GM23338 (cell line): Measurements from ENCODE around the gene DNASE1. TPM values are rescaled to one million over a fixed set of nuclear protein-coding genes. Genes with fewer than 3 reads are reported as not detected.

Source experiments
- ATAC-seq: fragments of 200-7000 bp; cut with Tn5 transposase; 3 replicates; pipeline ENCODE4 v1.9.1; 2020
- DNase-seq: peaks from one replicate; pipeline ENCODE4 v3.0.0-alpha.2; 2015; ENCODE audit warnings: low spot score
- H2AFZ ChIP-seq: fragments of 200-600 bp; sonication (generic); 2 replicates; pipeline ENCODE4 v1.8.0; 2016; ENCODE audit warnings: antibody characterized with exemption, mild to moderate bottlenecking, moderate library complexity
- H3F3A ChIP-seq: fragments of 200-600 bp; sonication (generic); replicated peaks from 2 replicates; pipeline ENCODE4 v1.8.0; 2017; ENCODE audit warnings: antibody characterized with exemption, mixed run types, low read depth
- H3K27ac ChIP-seq: fragments of 200-600 bp; sonication (generic); 2 replicates; pipeline ENCODE4 v1.6.1; 2016; ENCODE audit warnings: low read depth
- H3K27me3 ChIP-seq: fragments of 200-600 bp; sonication (generic); 2 replicates; pipeline ENCODE4 v1.8.0; 2016; ENCODE audit warnings: mild to moderate bottlenecking, mixed run types, moderate library complexity; ENCODE audit not compliant: insufficient read depth
- H3K36me3 ChIP-seq: fragments of 200-600 bp; sonication (generic); 2 replicates; pipeline ENCODE4 v1.8.0; 2016; ENCODE audit warnings: mild to moderate bottlenecking; ENCODE audit not compliant: insufficient read depth
- H3K4me1 ChIP-seq: fragments of 200-600 bp; sonication (generic); 2 replicates; pipeline ENCODE4 v1.8.0; 2016; ENCODE audit warnings: mild to moderate bottlenecking, moderate library complexity; ENCODE audit not compliant: insufficient read depth
- H3K4me2 ChIP-seq: fragments of 200-600 bp; sonication (generic); 2 replicates; pipeline ENCODE4 v1.7.1; 2017; ENCODE audit warnings: mixed run types
- H3K4me3 ChIP-seq: fragments of 200-600 bp; sonication (generic); 2 replicates; pipeline ENCODE4 v1.6.1; 2016; ENCODE audit warnings: mixed run types
- H3K79me2 ChIP-seq: fragments of 200-600 bp; sonication (generic); replicated peaks from 2 replicates; pipeline ENCODE4 v1.8.0; 2017; ENCODE audit warnings: mild to moderate bottlenecking; ENCODE audit not compliant: insufficient read depth
- H3K9me2 ChIP-seq: fragments of 200-600 bp; sonication (generic); 2 replicates; pipeline ENCODE4 v1.8.0; 2017; ENCODE audit not compliant: insufficient read depth
- H4K20me1 ChIP-seq: fragments of 200-600 bp; sonication (generic); replicated peaks from 2 replicates; pipeline ENCODE4 v1.8.0; 2017; ENCODE audit warnings: mild to moderate bottlenecking; ENCODE audit not compliant: insufficient read depth
- H3K27ac Mint-ChIP-seq: 2 replicates; pipeline ENCODE4 v1.8.0; 2020; ENCODE audit warnings: inconsistent platforms, mild to moderate bottlenecking, moderate library complexity, mixed read lengths
- H3K27me3 Mint-ChIP-seq: 3 replicates; pipeline ENCODE4 v1.8.0; 2022; ENCODE audit warnings: low read depth, mild to moderate bottlenecking, moderate library complexity, mixed read lengths, inconsistent platforms; ENCODE audit not compliant: insufficient read depth, poor library complexity
- H3K36me3 Mint-ChIP-seq: 3 replicates; pipeline ENCODE4 v1.8.0; 2021; ENCODE audit warnings: low read depth, mild to moderate bottlenecking, inconsistent platforms, moderate library complexity, mixed read lengths
- H3K4me1 Mint-ChIP-seq: 3 replicates; pipeline ENCODE4 v1.8.0; 2020; ENCODE audit warnings: mild to moderate bottlenecking, inconsistent platforms, mixed read lengths
- H3K4me3 Mint-ChIP-seq: 3 replicates; pipeline ENCODE4 v1.8.0; 2021; ENCODE audit warnings: moderate library complexity, mild to moderate bottlenecking, inconsistent platforms, mixed read lengths
- H3K9me3 Mint-ChIP-seq: 3 replicates; pipeline ENCODE4 v1.8.0; 2020; ENCODE audit warnings: moderate library complexity, mild to moderate bottlenecking, inconsistent platforms, mixed read lengths
- CREB1 ChIP-seq: fragments of 250-450 bp; sonication (Bioruptor Pico); IDR thresholded peaks from 2 replicates; pipeline ENCODE4 v1.5.0; 2020; ENCODE audit warnings: low read depth, mild to moderate bottlenecking, moderate library complexity
- EZH2 ChIP-seq: fragments of 200-600 bp; sonication (generic); IDR thresholded peaks from one replicate; pipeline ENCODE4 v1.8.0; 2017; ENCODE audit warnings: antibody characterized with exemption, mild to moderate bottlenecking, low read depth; ENCODE audit not compliant: unreplicated experiment
- EZH2phosphoT487 ChIP-seq: fragments of 200-600 bp; sonication (generic); IDR thresholded peaks from one replicate; pipeline ENCODE4 v1.8.1; 2018; ENCODE audit warnings: antibody characterized with exemption; ENCODE audit not compliant: unreplicated experiment
- JUNB ChIP-seq: IDR thresholded peaks from one replicate; pipeline ENCODE4 v1.6.1; 2016; ENCODE audit warnings: antibody characterized with exemption; ENCODE audit not compliant: unreplicated experiment
- NANOG ChIP-seq: IDR thresholded peaks from 2 replicates; pipeline ENCODE4 v1.6.1; 2016; ENCODE audit warnings: antibody characterized with exemption, borderline replicate concordance
- POLR2AphosphoS5 ChIP-seq: IDR thresholded peaks from 2 replicates; pipeline ENCODE4 v1.6.1; 2016; ENCODE audit warnings: antibody characterized with exemption, low read depth
- STAT1 ChIP-seq: IDR thresholded peaks from one replicate; pipeline ENCODE4 v1.6.1; 2016; ENCODE audit warnings: antibody characterized with exemption; ENCODE audit not compliant: unreplicated experiment
- ZNF114 ChIP-seq: fragments of 250-450 bp; sonication (Bioruptor Pico); IDR thresholded peaks from 2 replicates; pipeline ENCODE4 v1.5.0; 2020; ENCODE audit warnings: mild to moderate bottlenecking, moderate library complexity
- ZNF331 ChIP-seq: fragments of 250-450 bp; sonication (Bioruptor Pico); IDR thresholded peaks from 2 replicates; pipeline ENCODE4 v1.5.0; 2020; ENCODE audit warnings: low read depth, mild to moderate bottlenecking, moderate library complexity
- polyA plus RNA-seq: library from polyadenylated mRNA; unstranded; fragments of >200 nt; fragmentation: Nextera tagmentation; extraction: Ambion mirVana; gene quantifications from 2 replicates; pipeline ENCODE4 v1.2.1, GENCODE V29; 2016
- total RNA-seq: library from RNA; depleted of rRNA; stranded (reverse); fragments of >200 nt; shearing (Covaris generic); gene quantifications from 2 replicates; pipeline ENCODE4 v1.2.3, GENCODE V29; 2014
- TF ChIP-seq, protein P1 (sequence below): IDR thresholded peaks from one replicate; pipeline ENCODE4 v1.6.1; 2018; ENCODE audit warnings: antibody characterized with exemption; ENCODE audit not compliant: unreplicated experiment
- TF ChIP-seq, protein P2 (sequence below), 2 experiments: fragments of 200-600 bp in 1 of 2; sonication (generic) in 1 of 2; conservative IDR thresholded peaks; 2 replicates each; pipeline versions ENCODE4 v1.5.1 to v1.6.1; 2016 to 2017; ENCODE audit warnings: antibody characterized with exemption in 2 of 2, low read depth in 2 of 2, mild to moderate bottlenecking in 2 of 2, moderate library complexity in 1 of 2
- TF ChIP-seq, protein P3 (sequence below): fragments of 250-450 bp; sonication (Bioruptor Pico); IDR thresholded peaks from 2 replicates; pipeline ENCODE4 v1.5.0; 2020; ENCODE audit warnings: mild to moderate bottlenecking, moderate library complexity
- TF ChIP-seq, protein P4 (sequence below): IDR thresholded peaks from 2 replicates; pipeline ENCODE4 v1.6.1; 2016; ENCODE audit warnings: antibody characterized with exemption

The DNASE1 gene
- total and polyA plus RNA-seq, 2 experiments from 2014 or later: 7.9 to 23.0 TPM

DNA sequence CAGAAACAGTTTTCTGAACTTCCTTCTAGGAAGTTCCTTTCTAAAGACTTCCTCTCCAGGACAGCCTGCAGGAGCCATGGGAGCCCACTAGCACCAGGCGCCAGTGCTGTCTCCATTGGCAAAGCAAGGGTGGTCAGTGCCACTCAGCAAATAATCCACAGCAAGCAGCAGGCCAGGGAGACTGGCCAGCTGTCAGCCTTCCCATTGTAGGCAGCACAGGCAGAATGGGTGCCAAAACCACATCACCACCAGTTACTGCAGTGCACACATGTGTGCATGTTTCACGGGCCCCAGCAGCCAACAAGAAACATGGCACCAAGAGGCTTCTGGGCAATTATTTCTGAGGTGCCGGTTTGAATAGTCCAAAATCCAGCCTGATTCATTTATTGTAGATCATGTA lies 26.7 kb downstream of the DNASE1 start:
- no peaks in the 10 kb centered on the region for H3F3A ChIP-seq
- H3K27me3 ChIP-seq: no peaks in the 10 kb centered on the region
- H3K4me1 Mint-ChIP-seq: no peaks in the 10 kb centered on the region
- no peak overlapping the region for H3K4me3 Mint-ChIP-seq
- no peak overlapping the region for H3K27ac ChIP-seq
- H3K36me3 ChIP-seq: peaks cover 33% of the 10 kb centered on the region
- peaks cover 88% of the 10 kb centered on the region for H3K36me3 Mint-ChIP-seq
- H3K4me3 ChIP-seq: no peak overlapping the region
- no peak for TF ChIP-seq STAT1
- no peak for TF ChIP-seq POLR2AphosphoS5
- no peak for TF ChIP-seq ZNF331 (CRISPR knock-in tag)
- no peak for TF ChIP-seq EZH2phosphoT487
- TF ChIP-seq, protein P1, sequence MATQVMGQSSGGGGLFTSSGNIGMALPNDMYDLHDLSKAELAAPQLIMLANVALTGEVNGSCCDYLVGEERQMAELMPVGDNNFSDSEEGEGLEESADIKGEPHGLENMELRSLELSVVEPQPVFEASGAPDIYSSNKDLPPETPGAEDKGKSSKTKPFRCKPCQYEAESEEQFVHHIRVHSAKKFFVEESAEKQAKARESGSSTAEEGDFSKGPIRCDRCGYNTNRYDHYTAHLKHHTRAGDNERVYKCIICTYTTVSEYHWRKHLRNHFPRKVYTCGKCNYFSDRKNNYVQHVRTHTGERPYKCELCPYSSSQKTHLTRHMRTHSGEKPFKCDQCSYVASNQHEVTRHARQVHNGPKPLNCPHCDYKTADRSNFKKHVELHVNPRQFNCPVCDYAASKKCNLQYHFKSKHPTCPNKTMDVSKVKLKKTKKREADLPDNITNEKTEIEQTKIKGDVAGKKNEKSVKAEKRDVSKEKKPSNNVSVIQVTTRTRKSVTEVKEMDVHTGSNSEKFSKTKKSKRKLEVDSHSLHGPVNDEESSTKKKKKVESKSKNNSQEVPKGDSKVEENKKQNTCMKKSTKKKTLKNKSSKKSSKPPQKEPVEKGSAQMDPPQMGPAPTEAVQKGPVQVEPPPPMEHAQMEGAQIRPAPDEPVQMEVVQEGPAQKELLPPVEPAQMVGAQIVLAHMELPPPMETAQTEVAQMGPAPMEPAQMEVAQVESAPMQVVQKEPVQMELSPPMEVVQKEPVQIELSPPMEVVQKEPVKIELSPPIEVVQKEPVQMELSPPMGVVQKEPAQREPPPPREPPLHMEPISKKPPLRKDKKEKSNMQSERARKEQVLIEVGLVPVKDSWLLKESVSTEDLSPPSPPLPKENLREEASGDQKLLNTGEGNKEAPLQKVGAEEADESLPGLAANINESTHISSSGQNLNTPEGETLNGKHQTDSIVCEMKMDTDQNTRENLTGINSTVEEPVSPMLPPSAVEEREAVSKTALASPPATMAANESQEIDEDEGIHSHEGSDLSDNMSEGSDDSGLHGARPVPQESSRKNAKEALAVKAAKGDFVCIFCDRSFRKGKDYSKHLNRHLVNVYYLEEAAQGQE: no peak
- TF ChIP-seq, protein P2, sequence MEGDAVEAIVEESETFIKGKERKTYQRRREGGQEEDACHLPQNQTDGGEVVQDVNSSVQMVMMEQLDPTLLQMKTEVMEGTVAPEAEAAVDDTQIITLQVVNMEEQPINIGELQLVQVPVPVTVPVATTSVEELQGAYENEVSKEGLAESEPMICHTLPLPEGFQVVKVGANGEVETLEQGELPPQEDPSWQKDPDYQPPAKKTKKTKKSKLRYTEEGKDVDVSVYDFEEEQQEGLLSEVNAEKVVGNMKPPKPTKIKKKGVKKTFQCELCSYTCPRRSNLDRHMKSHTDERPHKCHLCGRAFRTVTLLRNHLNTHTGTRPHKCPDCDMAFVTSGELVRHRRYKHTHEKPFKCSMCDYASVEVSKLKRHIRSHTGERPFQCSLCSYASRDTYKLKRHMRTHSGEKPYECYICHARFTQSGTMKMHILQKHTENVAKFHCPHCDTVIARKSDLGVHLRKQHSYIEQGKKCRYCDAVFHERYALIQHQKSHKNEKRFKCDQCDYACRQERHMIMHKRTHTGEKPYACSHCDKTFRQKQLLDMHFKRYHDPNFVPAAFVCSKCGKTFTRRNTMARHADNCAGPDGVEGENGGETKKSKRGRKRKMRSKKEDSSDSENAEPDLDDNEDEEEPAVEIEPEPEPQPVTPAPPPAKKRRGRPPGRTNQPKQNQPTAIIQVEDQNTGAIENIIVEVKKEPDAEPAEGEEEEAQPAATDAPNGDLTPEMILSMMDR (conservative IDR thresholded peaks at IDR 0.05; ENCODE audit: low read depth in 2 of 2): no peak
- TF ChIP-seq JUNB: no peak
- TF ChIP-seq, protein P3, sequence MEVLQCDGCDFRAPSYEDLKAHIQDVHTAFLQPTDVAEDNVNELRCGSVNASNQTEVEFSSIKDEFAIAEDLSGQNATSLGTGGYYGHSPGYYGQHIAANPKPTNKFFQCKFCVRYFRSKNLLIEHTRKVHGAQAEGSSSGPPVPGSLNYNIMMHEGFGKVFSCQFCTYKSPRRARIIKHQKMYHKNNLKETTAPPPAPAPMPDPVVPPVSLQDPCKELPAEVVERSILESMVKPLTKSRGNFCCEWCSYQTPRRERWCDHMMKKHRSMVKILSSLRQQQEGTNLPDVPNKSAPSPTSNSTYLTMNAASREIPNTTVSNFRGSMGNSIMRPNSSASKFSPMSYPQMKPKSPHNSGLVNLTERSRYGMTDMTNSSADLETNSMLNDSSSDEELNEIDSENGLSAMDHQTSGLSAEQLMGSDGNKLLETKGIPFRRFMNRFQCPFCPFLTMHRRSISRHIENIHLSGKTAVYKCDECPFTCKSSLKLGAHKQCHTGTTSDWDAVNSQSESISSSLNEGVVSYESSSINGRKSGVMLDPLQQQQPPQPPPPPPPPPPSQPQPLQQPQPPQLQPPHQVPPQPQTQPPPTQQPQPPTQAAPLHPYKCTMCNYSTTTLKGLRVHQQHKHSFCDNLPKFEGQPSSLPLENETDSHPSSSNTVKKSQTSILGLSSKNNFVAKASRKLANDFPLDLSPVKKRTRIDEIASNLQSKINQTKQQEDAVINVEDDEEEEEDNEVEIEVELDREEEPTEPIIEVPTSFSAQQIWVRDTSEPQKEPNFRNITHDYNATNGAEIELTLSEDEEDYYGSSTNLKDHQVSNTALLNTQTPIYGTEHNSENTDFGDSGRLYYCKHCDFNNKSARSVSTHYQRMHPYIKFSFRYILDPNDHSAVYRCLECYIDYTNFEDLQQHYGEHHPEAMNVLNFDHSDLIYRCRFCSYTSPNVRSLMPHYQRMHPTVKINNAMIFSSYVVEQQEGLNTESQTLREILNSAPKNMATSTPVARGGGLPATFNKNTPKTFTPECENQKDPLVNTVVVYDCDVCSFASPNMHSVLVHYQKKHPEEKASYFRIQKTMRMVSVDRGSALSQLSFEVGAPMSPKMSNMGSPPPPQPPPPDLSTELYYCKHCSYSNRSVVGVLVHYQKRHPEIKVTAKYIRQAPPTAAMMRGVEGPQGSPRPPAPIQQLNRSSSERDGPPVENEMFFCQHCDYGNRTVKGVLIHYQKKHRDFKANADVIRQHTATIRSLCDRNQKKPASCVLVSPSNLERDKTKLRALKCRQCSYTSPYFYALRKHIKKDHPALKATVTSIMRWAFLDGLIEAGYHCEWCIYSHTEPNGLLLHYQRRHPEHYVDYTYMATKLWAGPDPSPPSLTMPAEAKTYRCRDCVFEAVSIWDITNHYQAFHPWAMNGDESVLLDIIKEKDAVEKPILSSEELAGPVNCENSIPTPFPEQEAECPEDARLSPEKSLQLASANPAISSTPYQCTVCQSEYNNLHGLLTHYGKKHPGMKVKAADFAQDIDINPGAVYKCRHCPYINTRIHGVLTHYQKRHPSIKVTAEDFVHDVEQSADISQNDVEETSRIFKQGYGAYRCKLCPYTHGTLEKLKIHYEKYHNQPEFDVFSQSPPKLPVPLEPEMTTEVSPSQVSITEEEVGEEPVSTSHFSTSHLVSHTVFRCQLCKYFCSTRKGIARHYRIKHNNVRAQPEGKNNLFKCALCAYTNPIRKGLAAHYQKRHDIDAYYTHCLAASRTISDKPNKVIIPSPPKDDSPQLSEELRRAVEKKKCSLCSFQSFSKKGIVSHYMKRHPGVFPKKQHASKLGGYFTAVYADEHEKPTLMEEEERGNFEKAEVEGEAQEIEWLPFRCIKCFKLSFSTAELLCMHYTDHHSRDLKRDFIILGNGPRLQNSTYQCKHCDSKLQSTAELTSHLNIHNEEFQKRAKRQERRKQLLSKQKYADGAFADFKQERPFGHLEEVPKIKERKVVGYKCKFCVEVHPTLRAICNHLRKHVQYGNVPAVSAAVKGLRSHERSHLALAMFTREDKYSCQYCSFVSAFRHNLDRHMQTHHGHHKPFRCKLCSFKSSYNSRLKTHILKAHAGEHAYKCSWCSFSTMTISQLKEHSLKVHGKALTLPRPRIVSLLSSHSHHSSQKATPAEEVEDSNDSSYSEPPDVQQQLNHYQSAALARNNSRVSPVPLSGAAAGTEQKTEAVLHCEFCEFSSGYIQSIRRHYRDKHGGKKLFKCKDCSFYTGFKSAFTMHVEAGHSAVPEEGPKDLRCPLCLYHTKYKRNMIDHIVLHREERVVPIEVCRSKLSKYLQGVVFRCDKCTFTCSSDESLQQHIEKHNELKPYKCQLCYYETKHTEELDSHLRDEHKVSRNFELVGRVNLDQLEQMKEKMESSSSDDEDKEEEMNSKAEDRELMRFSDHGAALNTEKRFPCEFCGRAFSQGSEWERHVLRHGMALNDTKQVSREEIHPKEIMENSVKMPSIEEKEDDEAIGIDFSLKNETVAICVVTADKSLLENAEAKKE (CRISPR knock-in tag): no peak
- no peak for TF ChIP-seq NANOG
- no peak for TF ChIP-seq CREB1 (CRISPR knock-in tag)
- TF ChIP-seq, protein P4, sequence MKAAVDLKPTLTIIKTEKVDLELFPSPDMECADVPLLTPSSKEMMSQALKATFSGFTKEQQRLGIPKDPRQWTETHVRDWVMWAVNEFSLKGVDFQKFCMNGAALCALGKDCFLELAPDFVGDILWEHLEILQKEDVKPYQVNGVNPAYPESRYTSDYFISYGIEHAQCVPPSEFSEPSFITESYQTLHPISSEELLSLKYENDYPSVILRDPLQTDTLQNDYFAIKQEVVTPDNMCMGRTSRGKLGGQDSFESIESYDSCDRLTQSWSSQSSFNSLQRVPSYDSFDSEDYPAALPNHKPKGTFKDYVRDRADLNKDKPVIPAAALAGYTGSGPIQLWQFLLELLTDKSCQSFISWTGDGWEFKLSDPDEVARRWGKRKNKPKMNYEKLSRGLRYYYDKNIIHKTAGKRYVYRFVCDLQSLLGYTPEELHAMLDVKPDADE: no peak
- TF ChIP-seq ZNF114 (CRISPR knock-in tag): no peak
- TF ChIP-seq EZH2: no peak
- no peaks in the 10 kb centered on the region for H3K4me1 ChIP-seq
- peaks cover 13% of the 10 kb centered on the region for H4K20me1 ChIP-seq
- H3K79me2 ChIP-seq: no peaks in the 10 kb centered on the region
- H3K27me3 Mint-ChIP-seq: peaks cover 2% of the 10 kb centered on the region
- no peak overlapping the region for H3K27ac Mint-ChIP-seq
- H3K9me3 Mint-ChIP-seq: no peaks in the 10 kb centered on the region
- H2AFZ ChIP-seq: no peak overlapping the region
- DNase-seq (no peak), ATAC-seq (no peak)
- H3K9me2 ChIP-seq: no peaks in the 10 kb centered on the region
- H3K4me2 ChIP-seq: no peak overlapping the region
